WTC11 (cell line): ENCODE measurements around the gene OR10V1. TPM values are rescaled to one million over a fixed set of nuclear protein-coding genes. Genes with fewer than 3 reads are reported as not detected.

Experiments
- ATAC-seq: fragments of 200-7000 bp; cut with Tn5 transposase; 2 replicates; pipeline ENCODE4 v1.10.0; 2021; ENCODE audit warnings: mild to moderate bottlenecking, moderate library complexity
- CTCF ChIA-PET: fragments of 300-600 bp; sonication (Branson Sonifier 250); formaldehyde crosslinking; loops from one replicate; lab custom pipeline; 2021; ENCODE audit warnings: antibody characterized with exemption; lab: Charles Lee
- POLR2A ChIA-PET: fragments of 350-600 bp; sonication (Branson Sonifier 250); formaldehyde crosslinking; loops from one replicate; lab custom pipeline; 2021; ENCODE audit warnings: antibody characterized with exemption; lab: Charles Lee
- DNase-seq: peaks from one replicate; pipeline ENCODE4 v3.0.0; 2021; ENCODE audit warnings: low spot score
- H3K27ac Mint-ChIP-seq: 2 replicates; pipeline ENCODE4 v1.8.0; 2021; ENCODE audit warnings: mixed read lengths
- H3K27me3 Mint-ChIP-seq: 2 replicates; pipeline ENCODE4 v1.8.0; 2021; ENCODE audit warnings: low read depth, mild to moderate bottlenecking, moderate library complexity, mixed read lengths
- H3K36me3 Mint-ChIP-seq: 2 replicates; pipeline ENCODE4 v1.8.0; 2021; ENCODE audit warnings: mixed read lengths
- H3K4me1 Mint-ChIP-seq: 2 replicates; pipeline ENCODE4 v1.8.0; 2022; ENCODE audit warnings: mixed read lengths
- H3K4me3 Mint-ChIP-seq: 2 replicates; pipeline ENCODE4 v1.8.0; 2021; ENCODE audit warnings: mild to moderate bottlenecking, moderate library complexity, mixed read lengths
- H3K9me3 Mint-ChIP-seq: 2 replicates; pipeline ENCODE4 v1.8.0; 2021; ENCODE audit warnings: mixed read lengths
- AR ChIP-seq: fragments of 250-450 bp; sonication (Bioruptor Pico); IDR thresholded peaks from 2 replicates; pipeline ENCODE4 v1.9.0; 2021; ENCODE audit warnings: mild to moderate bottlenecking
- ATF2 ChIP-seq: sonication (generic); formaldehyde crosslinking; IDR thresholded peaks from 2 replicates; pipeline ENCODE4 v1.8.1; 2022; ENCODE audit warnings: low read depth, missing genetic modification reagents, borderline replicate concordance
- JAZF1 ChIP-seq: fragments of 250-450 bp; sonication (Bioruptor Pico); IDR thresholded peaks from 2 replicates; pipeline ENCODE4 v1.9.0; 2021; ENCODE audit warnings: moderate library complexity, mild to moderate bottlenecking, inconsistent platforms
- OVOL2 ChIP-seq: fragments of 250-450 bp; sonication (Bioruptor Pico); IDR thresholded peaks from 2 replicates; pipeline ENCODE4 v1.9.0; 2021; ENCODE audit warnings: mild to moderate bottlenecking, borderline replicate concordance
- SMAD4 ChIP-seq: sonication (generic); formaldehyde crosslinking; IDR thresholded peaks from 2 replicates; pipeline ENCODE4 v1.8.0; 2022; ENCODE audit warnings: mild to moderate bottlenecking, missing genetic modification reagents
- SP1 ChIP-seq: sonication (generic); formaldehyde crosslinking; conservative IDR thresholded peaks from 2 replicates; pipeline ENCODE4 v1.8.1; 2022; ENCODE audit warnings: missing genetic modification reagents
- STAT6 ChIP-seq: sonication (generic); formaldehyde crosslinking; conservative IDR thresholded peaks from 2 replicates; pipeline ENCODE4 v1.8.1; 2023; ENCODE audit warnings: mild to moderate bottlenecking, low read depth, missing genetic modification reagents, moderate library complexity
- TEAD4 ChIP-seq: sonication (generic); formaldehyde crosslinking; IDR thresholded peaks from 2 replicates; pipeline ENCODE4 v1.8.0; 2022; ENCODE audit warnings: mild to moderate bottlenecking, missing genetic modification reagents
- USF2 ChIP-seq: sonication (generic); formaldehyde crosslinking; IDR thresholded peaks from 2 replicates; pipeline ENCODE4 v1.8.1; 2023; ENCODE audit warnings: mild to moderate bottlenecking, missing genetic modification reagents, moderate library complexity
- ZNF232 ChIP-seq: sonication (generic); formaldehyde crosslinking; IDR thresholded peaks from 2 replicates; pipeline ENCODE4 v1.8.0; 2022; ENCODE audit warnings: mild to moderate bottlenecking, missing genetic modification reagents
- ZNF281 ChIP-seq: sonication (generic); formaldehyde crosslinking; IDR thresholded peaks from 2 replicates; pipeline ENCODE4 v1.8.0; 2023; ENCODE audit warnings: mild to moderate bottlenecking, missing genetic modification reagents
- ZNF396 ChIP-seq: fragments of 250-450 bp; sonication (Bioruptor Pico); IDR thresholded peaks from 2 replicates; pipeline ENCODE4 v1.8.0; 2021; ENCODE audit warnings: mild to moderate bottlenecking, moderate library complexity, borderline replicate concordance
- ZNF425 ChIP-seq: fragments of 250-450 bp; sonication (Bioruptor Pico); conservative IDR thresholded peaks from 2 replicates; pipeline ENCODE4 v1.9.0; 2021; ENCODE audit warnings: mild to moderate bottlenecking
- ZNF671 ChIP-seq: fragments of 250-450 bp; sonication (Bioruptor Pico); IDR thresholded peaks from 2 replicates; pipeline ENCODE4 v1.8.0; 2021; ENCODE audit warnings: mild to moderate bottlenecking
- ZSCAN18 ChIP-seq: fragments of 250-450 bp; sonication (Bioruptor Pico); IDR thresholded peaks from 2 replicates; pipeline ENCODE4 v2.1.2; 2022; ENCODE audit warnings: mild to moderate bottlenecking, moderate library complexity
- total RNA-seq: library from RNA; stranded (reverse); gene quantifications from 3 replicates; pipeline ENCODE4 v1.2.3, GENCODE V29; 2021

OR10V1 gene
- total RNA-seq, 1 experiment from 2014 or later, result not detected

- no peak overlapping the region for H3K4me3 Mint-ChIP-seq
- H3K27ac Mint-ChIP-seq, result no peak overlapping the region
- H3K36me3 Mint-ChIP-seq, result no peaks in the 10 kb centered on the region
- ATAC-seq (no peak), DNase-seq (no peak)
- no peaks in the 10 kb centered on the region for H3K4me1 Mint-ChIP-seq
- TF ChIP-seq ATF2 (no peak), SP1 (CRISPR knock-in tag) (no peak), ZNF232 (no peak), TEAD4 (no peak), SMAD4 (CRISPR knock-in tag) (no peak), ZNF281 (CRISPR knock-in tag) (no peak), OVOL2 (CRISPR knock-in tag) (no peak), AR (CRISPR knock-in tag) (no peak), ZNF396 (CRISPR knock-in tag) (no peak), ZNF425 (no peak), ZSCAN18 (CRISPR knock-in tag) (no peak), JAZF1 (CRISPR knock-in tag) (no peak), ZNF671 (CRISPR knock-in tag) (no peak), USF2 (no peak), STAT6 (CRISPR knock-in tag) (no peak)
- H3K27me3 Mint-ChIP-seq, result peaks cover 8% of the 10 kb centered on the region; the same call in 1 of the 2 replicates
- ChIA-PET POLR2A (no interaction called here), CTCF (no interaction called here)
- H3K9me3 Mint-ChIP-seq, result no peaks in the 10 kb centered on the region
Measured at GRCh38 chr11:59724066-59724465, 10.4 kb upstream of the OR10V1 start.
